GM18909 (cell line): ENCODE results near the gene USP12.

ENCODE experiments used
- ATAC-seq: cut with Tn5 transposase; IDR thresholded peaks from one replicate; pipeline ENCODE4 v1.9.1; 2021; ENCODE audit warnings: mild to moderate bottlenecking; ENCODE audit not compliant: unreplicated experiment, poor library complexity

The USP12 gene

DNA sequence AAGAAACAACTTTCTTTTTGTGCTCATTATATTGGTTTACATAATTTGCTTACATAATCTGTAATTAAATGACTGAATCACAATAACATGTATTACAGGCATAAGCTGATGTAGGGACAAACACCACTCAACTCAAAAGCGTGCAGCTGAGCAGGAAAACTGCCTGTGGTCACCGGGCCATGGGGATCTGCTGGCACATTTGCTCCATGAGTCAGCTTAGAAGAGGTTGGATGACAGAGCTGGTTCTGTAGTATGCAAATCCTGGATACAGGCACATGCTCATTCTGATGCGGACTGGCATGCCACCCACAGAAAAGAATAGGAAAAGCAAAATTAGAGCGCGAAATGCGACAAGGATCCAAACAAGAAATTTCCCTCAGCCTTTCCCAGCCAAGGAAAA lies 128.6 kb downstream of the USP12 start:
- ATAC-seq: no peak

DNA sequence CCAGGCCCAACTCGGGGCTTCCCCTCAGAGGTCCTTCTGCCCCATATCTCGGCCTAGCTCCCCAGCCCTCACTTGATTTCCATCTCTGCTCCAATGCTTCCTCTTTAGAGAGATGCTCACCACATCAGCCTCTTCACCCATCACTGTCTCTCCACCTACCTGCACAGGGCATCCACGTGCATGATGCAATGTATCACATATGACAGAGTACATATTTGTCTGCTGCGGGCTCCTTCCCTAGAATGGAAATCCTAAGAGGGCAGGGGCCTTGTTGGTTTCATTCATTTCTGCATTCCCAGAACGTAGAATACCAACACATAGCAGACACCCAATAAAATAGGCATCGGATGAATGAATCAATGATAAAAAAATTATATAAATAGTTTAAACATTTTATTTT lies 130.3 kb downstream of the USP12 start:
- ATAC-seq: no peak

- no peak for ATAC-seq
Measured at GRCh38 chr13:27040826-27041108, 130.8 kb downstream of the USP12 start.

DNA sequence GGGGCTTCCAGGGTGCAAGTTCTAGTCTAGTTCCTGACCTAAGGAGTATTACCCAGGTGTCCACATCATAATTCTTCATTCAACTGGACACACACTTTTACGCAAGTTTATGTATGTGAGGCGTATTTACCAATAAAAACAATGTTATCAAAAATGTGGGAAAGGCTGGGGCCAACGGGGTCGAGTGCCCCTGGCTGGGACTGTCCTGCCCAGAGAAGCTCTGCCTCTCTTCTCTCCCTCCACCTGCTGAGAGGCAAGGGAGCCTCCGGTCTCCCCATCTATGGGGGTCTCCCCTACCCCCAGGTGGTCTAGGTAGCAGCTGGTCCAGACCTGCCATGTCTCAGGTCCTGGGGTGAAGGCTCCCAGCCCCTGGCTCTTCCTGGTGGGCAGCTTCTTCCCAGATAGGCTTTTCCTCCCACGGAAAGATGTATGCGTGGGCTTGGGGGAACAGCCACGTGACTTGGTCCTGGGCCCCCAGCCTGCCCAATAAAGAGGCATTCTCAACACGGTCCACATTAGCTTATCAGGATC lies 132.4 kb downstream of the USP12 start:
- no peak for ATAC-seq

- ATAC-seq: no peak
Measured at GRCh38 chr13:27038323-27038722, 133.3 kb downstream of the USP12 start.

GRCh38 chr13:27037571-27037970 lies 134.0 kb downstream of the USP12 start:
- ATAC-seq: no peak

DNA sequence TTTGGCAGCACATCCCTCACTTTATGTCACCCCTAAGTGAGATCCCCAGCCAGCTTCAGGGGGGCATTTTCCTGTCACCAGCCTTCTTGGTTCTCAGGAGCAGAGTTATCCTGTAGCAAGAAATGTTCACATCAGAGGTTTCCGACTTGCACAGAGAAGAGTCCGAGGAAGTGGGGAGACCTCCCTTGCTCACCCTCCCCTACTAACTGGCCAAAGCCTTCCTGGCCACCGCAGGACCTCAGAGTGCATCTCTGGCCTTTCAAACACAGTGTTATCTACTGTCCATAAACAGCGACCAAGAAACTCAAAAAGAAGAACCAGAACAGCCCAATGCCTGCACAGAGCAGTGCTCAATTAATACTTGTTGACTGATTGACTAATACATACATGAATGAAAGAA lies 134.4 kb downstream of the USP12 start:
- ATAC-seq: no peak

DNA sequence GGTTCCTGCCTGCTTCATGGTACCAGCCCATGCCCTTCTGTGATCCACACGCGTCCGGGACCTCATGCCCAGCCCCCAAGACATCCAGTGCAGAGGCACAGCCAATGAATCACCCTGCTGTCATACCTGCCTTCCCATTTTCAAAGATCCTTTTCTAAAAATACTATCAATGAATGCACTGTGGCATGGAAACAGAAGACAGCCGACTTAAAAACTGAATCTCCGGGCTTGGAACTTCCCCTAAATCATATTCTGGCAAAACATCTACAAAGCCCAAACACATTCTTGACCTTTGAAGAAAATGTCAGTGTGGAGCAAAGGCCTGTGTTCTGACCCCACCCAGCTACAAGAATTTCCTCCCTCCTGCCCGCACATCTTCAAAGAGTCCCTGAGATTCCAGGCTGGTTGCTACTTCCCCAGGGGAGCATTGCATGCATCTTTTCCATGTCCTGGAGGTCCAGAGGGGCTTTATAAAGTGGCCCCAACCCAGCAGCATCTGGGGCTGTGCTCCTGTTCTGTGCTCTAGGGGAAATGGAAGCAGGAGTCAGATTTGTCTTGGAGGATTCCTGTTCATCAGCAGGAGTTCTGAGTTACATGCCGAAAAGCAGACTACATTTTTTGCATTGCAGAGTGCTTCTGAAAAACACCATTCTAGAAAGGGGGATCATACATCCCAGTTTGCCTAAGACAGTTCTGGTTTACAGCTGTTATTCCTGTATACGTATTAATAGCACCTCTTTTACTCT lies 135.2 kb downstream of the USP12 start:
- ATAC-seq: no peak

DNA sequence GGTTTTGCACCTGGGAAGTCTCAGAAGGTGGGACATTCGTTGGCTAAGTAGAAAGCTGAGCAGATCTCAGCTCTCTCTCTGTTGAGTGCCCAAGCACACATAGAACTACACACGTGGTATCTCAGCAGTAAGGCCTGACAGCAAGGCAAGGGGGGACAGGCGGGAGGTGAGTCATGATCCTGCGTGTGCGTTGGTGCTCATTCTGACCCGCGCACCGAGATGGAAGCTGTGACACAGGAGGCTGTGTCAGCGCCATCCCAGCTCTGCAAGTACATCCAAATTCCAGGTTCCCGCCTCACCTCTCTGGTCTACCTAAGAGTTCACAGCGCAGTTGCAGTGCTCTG lies 135.7 kb downstream of the USP12 start:
- ATAC-seq: no peak

DNA sequence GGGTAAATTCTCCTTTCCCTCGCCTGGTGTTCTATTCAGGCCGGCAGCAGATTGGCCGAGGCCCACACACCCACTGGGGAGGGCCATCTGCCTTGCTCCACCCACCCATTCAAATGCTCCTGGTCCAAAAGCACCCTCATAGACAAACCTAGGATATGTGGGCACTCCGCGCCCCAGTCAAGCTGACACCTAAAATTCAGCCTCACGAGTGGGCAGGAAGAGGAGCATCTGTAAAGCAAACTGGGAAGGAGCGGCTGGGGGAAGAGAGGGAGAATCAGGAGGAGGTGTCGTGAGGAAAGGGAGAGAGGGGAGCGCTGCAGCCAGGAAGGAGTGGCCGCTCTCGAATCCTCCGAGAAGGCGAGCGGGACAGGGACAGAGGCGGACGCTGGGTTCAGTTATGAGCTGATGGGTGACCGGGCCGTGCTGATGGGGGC lies 136.9 kb downstream of the USP12 start:
- ATAC-seq: no peak

DNA sequence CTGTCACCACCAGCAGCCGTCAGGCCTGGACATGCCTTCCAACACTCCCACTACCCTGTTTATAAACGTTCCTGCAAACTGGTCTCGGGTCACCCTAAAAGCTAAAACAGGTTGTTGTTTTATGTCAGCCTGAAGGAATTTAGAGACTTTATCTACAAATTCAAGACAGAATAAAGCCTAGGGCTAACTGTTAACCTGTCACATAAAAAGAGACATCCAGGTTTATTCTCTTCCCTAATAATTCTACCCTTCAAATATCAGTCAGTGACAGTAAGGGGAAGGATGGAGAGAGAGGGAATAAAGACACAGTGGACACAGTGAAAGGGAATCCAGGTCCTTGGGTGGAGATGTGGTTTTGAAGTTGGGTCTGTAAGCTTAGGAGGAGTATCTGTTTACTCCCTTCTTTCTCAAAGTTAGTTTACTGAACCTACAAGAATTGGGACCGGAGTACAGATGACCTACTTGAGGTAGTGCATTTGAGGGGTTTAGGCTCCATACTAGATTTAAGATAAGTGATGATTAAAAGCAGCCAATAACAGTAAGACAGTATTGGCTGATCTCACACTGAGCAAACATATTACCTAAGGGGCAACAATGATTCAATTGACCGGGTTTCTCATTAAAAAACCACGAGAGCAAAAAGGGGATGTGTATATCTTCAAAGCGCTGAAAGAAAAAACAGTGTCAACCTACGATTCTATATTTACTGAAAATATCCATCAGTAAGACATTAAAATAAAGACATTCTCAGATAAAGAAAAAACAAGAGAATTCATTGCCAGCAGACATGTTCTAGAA lies 142.7 kb downstream of the USP12 start:
- ATAC-seq: no peak

- ATAC-seq: no peak
Measured at GRCh38 chr13:27027086-27027667, 144.4 kb downstream of the USP12 start.

- ATAC-seq: no peak
Measured at GRCh38 chr13:27026396-27026795, 145.2 kb downstream of the USP12 start.

GRCh38 chr13:27024776-27025492 lies 146.7 kb downstream of the USP12 start:
- no peak for ATAC-seq

- ATAC-seq: no peak
Measured at GRCh38 chr13:27024074-27024461, 147.5 kb downstream of the USP12 start.

- ATAC-seq: no peak
Measured at GRCh38 chr13:27023385-27024073, 148.1 kb downstream of the USP12 start.

DNA sequence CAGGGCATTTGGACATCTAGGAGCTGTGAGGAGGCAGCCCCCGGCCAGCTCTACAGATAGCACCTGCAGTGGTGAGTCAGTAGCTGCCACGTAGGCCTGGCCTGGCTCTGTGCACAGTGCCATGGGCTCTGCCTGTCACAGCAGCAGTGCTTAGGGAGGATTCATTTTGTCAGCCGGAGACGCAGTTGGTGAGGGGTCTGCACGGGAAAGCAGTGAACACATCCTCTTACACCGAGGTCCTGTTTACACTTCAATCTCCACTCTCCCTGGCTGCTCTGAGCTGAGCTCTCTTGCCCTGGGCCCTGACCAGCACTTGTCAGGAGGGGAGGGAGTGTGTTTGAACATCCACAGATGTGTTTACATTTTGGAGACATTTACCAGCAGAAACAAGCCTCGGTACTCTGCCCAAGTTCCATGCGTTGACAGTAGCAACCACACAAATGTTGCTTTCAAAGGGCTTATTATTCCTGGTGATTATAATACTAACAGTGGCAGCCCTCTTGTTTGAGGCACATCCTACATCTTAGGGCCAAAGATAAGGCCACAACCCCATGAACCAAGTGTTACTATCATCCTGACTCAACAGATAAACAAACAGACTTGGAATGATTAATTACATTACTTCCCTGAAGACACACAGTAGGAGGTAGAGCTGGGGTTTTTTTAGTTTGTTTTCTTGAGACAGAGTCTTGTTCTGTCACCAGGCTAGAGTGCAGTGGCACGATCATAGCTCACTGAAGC lies 148.9 kb downstream of the USP12 start:
- no peak for ATAC-seq

GRCh38 chr13:27020415-27020814 lies 151.2 kb downstream of the USP12 start:
- no peak for ATAC-seq

DNA sequence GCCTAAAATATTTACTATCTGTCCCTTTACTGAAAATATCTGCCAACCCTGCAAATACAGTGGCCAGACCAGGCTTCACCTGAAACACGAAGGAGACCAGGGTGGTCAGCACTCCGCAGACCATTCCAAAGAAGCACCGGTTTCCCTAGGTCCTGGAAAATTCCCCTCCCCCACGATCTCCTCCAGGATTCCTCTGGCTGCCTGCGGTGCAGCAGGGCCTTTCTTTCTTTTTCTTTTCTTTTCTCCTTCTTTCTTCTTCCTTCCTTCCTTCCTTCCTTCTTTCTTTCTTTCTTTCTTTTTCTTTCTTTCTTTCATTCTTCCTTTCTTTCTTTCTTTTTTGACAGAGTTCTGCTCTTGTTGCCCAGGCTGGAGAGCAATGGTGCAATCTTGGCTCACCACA lies 152.7 kb downstream of the USP12 start:
- ATAC-seq: no peak
